ENCODE results near the gene UBE2D3. TPM values are rescaled to one million over a fixed set of nuclear protein-coding genes. Genes with fewer than 3 reads are reported as not detected.
A peak's percentile ranks its signal among the peaks of the same experiment; 100 is the strongest.

The UBE2D3 gene
- total and polyA plus RNA-seq, 4 donors: 207 to 263 (median 247) TPM

- Histone ChIP-seq H3K27ac (ENCODE audit: low read depth, low read length) (peak within 1 kb of the TSS; percentile 73), H3K9me3 (ENCODE audit: control insufficient read depth, insufficient read depth, low read length) (no peaks in the 10 kb centered on the region), H3K4me3 (ENCODE audit: low read depth, low read length) (peak within 1 kb of the TSS; percentile 90), H3K27me3 (ENCODE audit: control insufficient read depth, insufficient read depth, low read length) (no peaks in the 10 kb centered on the region), H3K4me1 (ENCODE audit: control insufficient read depth, insufficient read depth, low read length) (peaks cover 4% of the 10 kb centered on the region), H3K36me3 (ENCODE audit: control insufficient read depth, insufficient read depth, low read length) (no peaks in the 10 kb centered on the region)
- DNase-seq (ENCODE audit: low read depth in 4 of 6, low spot score in 6 of 6): peak; percentile 60 to 93 (median 72)
- 0% methylated on average over 60 of the region's 60 CpGs for WGBS (ENCODE audit: insufficient coverage)
Observed at GRCh38 chr4:102760645-102761295, 66.6 kb downstream of the UBE2D3 start, which contains the start of gene MANBA. MANBA (minus strand) TSS chr4:102760968; CDS start chr4:102760894, 74 bp downstream.

GRCh38 chr4:102759831-102760644 lies 67.3 kb downstream of the UBE2D3 start:
- DNase-seq (ENCODE audit: low read depth in 4 of 6, low spot score in 6 of 6): peak in 5 of 6 donors; percentile 15 to 66 (median 23)
- Histone ChIP-seq H3K27me3 (ENCODE audit: control insufficient read depth, insufficient read depth, low read length) (no peaks in the 10 kb centered on the region), H3K27ac (ENCODE audit: low read depth, low read length) (peak overlapping the region; percentile 73), H3K36me3 (ENCODE audit: control insufficient read depth, insufficient read depth, low read length) (no peaks in the 10 kb centered on the region), H3K4me1 (ENCODE audit: control insufficient read depth, insufficient read depth, low read length) (peaks cover 4% of the 10 kb centered on the region), H3K4me3 (ENCODE audit: low read depth, low read length) (peak overlapping the region; percentile 90), H3K9me3 (ENCODE audit: control insufficient read depth, insufficient read depth, low read length) (no peaks in the 10 kb centered on the region)
- 0% methylated on average over 20 of the region's 25 CpGs for WGBS (ENCODE audit: insufficient coverage)

GRCh38 chr4:102758241-102759160 lies 68.8 kb downstream of the UBE2D3 start:
- DNase-seq (ENCODE audit: low read depth in 4 of 6, low spot score in 6 of 6): no peak
- Histone ChIP-seq H3K4me1 (ENCODE audit: control insufficient read depth, insufficient read depth, low read length) (peaks cover 4% of the 10 kb centered on the region), H3K36me3 (ENCODE audit: control insufficient read depth, insufficient read depth, low read length) (no peaks in the 10 kb centered on the region), H3K27ac (ENCODE audit: low read depth, low read length) (no peak overlapping the region), H3K4me3 (ENCODE audit: low read depth, low read length) (no peak overlapping the region), H3K27me3 (ENCODE audit: control insufficient read depth, insufficient read depth, low read length) (no peaks in the 10 kb centered on the region), H3K9me3 (ENCODE audit: control insufficient read depth, insufficient read depth, low read length) (no peaks in the 10 kb centered on the region)
- WGBS (ENCODE audit: insufficient coverage): 93% methylated on average over 2 of the region's 11 CpGs

GRCh38 chr4:102757681-102758080 lies 69.7 kb downstream of the UBE2D3 start:
- H3K36me3 ChIP-seq (ENCODE audit: control insufficient read depth, insufficient read depth, low read length): no peaks in the 10 kb centered on the region
- 73% methylated on average over 1 of the region's 1 CpG for WGBS (ENCODE audit: insufficient coverage)

GRCh38 chr4:102754044-102754443 lies 73.3 kb downstream of the UBE2D3 start:
- Histone ChIP-seq H3K4me1 (ENCODE audit: control insufficient read depth, insufficient read depth, low read length) (no peaks in the 10 kb centered on the region), H3K27me3 (ENCODE audit: control insufficient read depth, insufficient read depth, low read length) (no peaks in the 10 kb centered on the region), H3K27ac (ENCODE audit: low read depth, low read length) (no peak overlapping the region), H3K36me3 (ENCODE audit: control insufficient read depth, insufficient read depth, low read length) (no peaks in the 10 kb centered on the region), H3K4me3 (ENCODE audit: low read depth, low read length) (no peak overlapping the region), H3K9me3 (ENCODE audit: control insufficient read depth, insufficient read depth, low read length) (no peaks in the 10 kb centered on the region)
- no CpG with 5 or more reads among the region's 2 CpGs for WGBS (ENCODE audit: insufficient coverage)
- DNase-seq (ENCODE audit: low read depth in 4 of 6, low spot score in 6 of 6): no peak

More at GRCh38 chr4:102757681-102758080, 69.7 kb downstream of the UBE2D3 start:
- Histone ChIP-seq H3K27ac (ENCODE audit: low read depth, low read length) (no peak overlapping the region), H3K4me3 (ENCODE audit: low read depth, low read length) (no peak overlapping the region), H3K9me3 (ENCODE audit: control insufficient read depth, insufficient read depth, low read length) (no peaks in the 10 kb centered on the region), H3K27me3 (ENCODE audit: control insufficient read depth, insufficient read depth, low read length) (no peaks in the 10 kb centered on the region), H3K4me1 (ENCODE audit: control insufficient read depth, insufficient read depth, low read length) (peaks cover 4% of the 10 kb centered on the region)
- DNase-seq (ENCODE audit: low read depth in 4 of 6, low spot score in 6 of 6): no peak

- WGBS (ENCODE audit: insufficient coverage): 100% methylated on average over 1 of the region's 4 CpGs
- Histone ChIP-seq H3K27ac (ENCODE audit: low read depth, low read length) (no peak overlapping the region), H3K36me3 (ENCODE audit: control insufficient read depth, insufficient read depth, low read length) (no peaks in the 10 kb centered on the region), H3K9me3 (ENCODE audit: control insufficient read depth, insufficient read depth, low read length) (no peaks in the 10 kb centered on the region), H3K4me1 (ENCODE audit: control insufficient read depth, insufficient read depth, low read length) (no peaks in the 10 kb centered on the region), H3K27me3 (ENCODE audit: control insufficient read depth, insufficient read depth, low read length) (no peaks in the 10 kb centered on the region), H3K4me3 (ENCODE audit: low read depth, low read length) (no peak overlapping the region)
- DNase-seq (ENCODE audit: low read depth in 4 of 6, low spot score in 6 of 6): no peak
Observed at GRCh38 chr4:102751941-102752340, 75.4 kb downstream of the UBE2D3 start.

Small RNAs within 50 kb of the gene (small RNA-seq; reads per million reads assigned to genes)
- gene RNU7-151P (ENCODE audit: low replicate concordance): not detected

Other genes starting within 250 kb of the UBE2D3 start
- gene MANBA, start 66.6 kb downstream of the UBE2D3 start, total RNA-seq: 10 to 100 TPM; 34.1 to 36.6 TPM
- gene MANBA, start 66.6 kb downstream of the UBE2D3 start, polyA plus RNA-seq (ENCODE audit: insufficient read length in 2 of 2): 10 to 100 TPM; 14.2 to 15.0 TPM
- 10 to 100 TPM; 31.7 to 65.9 TPM for gene CISD2, start 41.4 kb upstream of the UBE2D3 start, total RNA-seq
- 10 to 100 TPM; 57.6 to 62.1 TPM for gene CISD2, start 41.4 kb upstream of the UBE2D3 start, polyA plus RNA-seq (ENCODE audit: insufficient read length in 2 of 2)
- gene SLC9B1, start 192.2 kb upstream of the UBE2D3 start, total RNA-seq: 1 to 10 TPM; 4.4 to 9.7 TPM
- gene SLC9B1, start 192.2 kb upstream of the UBE2D3 start, polyA plus RNA-seq (ENCODE audit: insufficient read length in 2 of 2): 1 to 10 TPM; 2.7 to 3.4 TPM
- gene SLC9B2, start 249.2 kb upstream of the UBE2D3 start, total RNA-seq: 10 to 100 TPM; 58.7 to 67.3 TPM
- gene SLC9B2, start 249.2 kb upstream of the UBE2D3 start, polyA plus RNA-seq (ENCODE audit: insufficient read length in 2 of 2): 10 to 100 TPM; 40.9 to 42.6 TPM

Measured in spinal cord (tissue), 10 donors.